MCF 10A (cell line): ENCODE data around the gene MLH3. TPM values are rescaled to one million over a fixed set of nuclear protein-coding genes. Genes with fewer than 3 reads are reported as not detected.
A peak's percentile ranks its signal among the peaks of the same experiment; 100 is the strongest.

Experiments
- BruUV-seq: library from RNA; stranded (reverse); fragments of 400-500 nt; replicated peaks from 2 replicates; lab custom pipeline; 2021; lab: Mats Ljungman, UMichigan
- CTCF ChIA-PET: fragments of 300-600 bp; sonication (Branson Sonifier 250); formaldehyde crosslinking; extraction: SDS; loops from one replicate; lab custom pipeline; 2021; ENCODE audit warnings: antibody characterized with exemption, inconsistent platforms; lab: Yijun Ruan, JAX
- POLR2A ChIA-PET: fragments of 300-600, 350-650 bp; sonication (Branson Sonifier 250); formaldehyde crosslinking; extraction: SDS; loops from one replicate; lab custom pipeline; 2020; ENCODE audit warnings: antibody characterized with exemption, inconsistent platforms; lab: Yijun Ruan, JAX
- DNase-seq: peaks from one replicate; pipeline ENCODE4 v3.0.0-alpha.2; 2018; ENCODE audit not compliant: unreplicated experiment
- H3K27ac Mint-ChIP-seq: one replicate; pipeline ENCODE4 v1.8.0; 2022; ENCODE audit warnings: mild to moderate bottlenecking, low read depth, mixed read lengths; ENCODE audit not compliant: unreplicated experiment
- H3K27me3 Mint-ChIP-seq: one replicate; pipeline ENCODE4 v1.8.0; 2022; ENCODE audit warnings: mixed read lengths; ENCODE audit not compliant: insufficient read depth, unreplicated experiment
- H3K36me3 Mint-ChIP-seq: one replicate; pipeline ENCODE4 v1.8.0; 2022; ENCODE audit warnings: mild to moderate bottlenecking, moderate library complexity, mixed read lengths; ENCODE audit not compliant: insufficient read depth, unreplicated experiment
- H3K4me1 Mint-ChIP-seq: one replicate; pipeline ENCODE4 v1.8.0; 2022; ENCODE audit warnings: mixed read lengths; ENCODE audit not compliant: insufficient read depth, unreplicated experiment
- H3K4me3 Mint-ChIP-seq: one replicate; pipeline ENCODE4 v1.8.0; 2022; ENCODE audit warnings: mild to moderate bottlenecking, moderate library complexity, mixed read lengths; ENCODE audit not compliant: unreplicated experiment
- H3K9me3 Mint-ChIP-seq: one replicate; pipeline ENCODE4 v1.8.0; 2022; ENCODE audit warnings: mixed read lengths; ENCODE audit not compliant: unreplicated experiment
- intact Hi-C: fragments of 100-400 bp; cut with micrococcal nuclease; formaldehyde crosslinking; loops from 2 replicates; pipeline ENCODE4 v1.14.1; 2022
- total RNA-seq: library from RNA; stranded (reverse); gene quantifications from 2 replicates; pipeline ENCODE4 v1.2.3, GENCODE V29; 2022
- TF ChIP-seq, protein P1 (sequence below): fragments of 200-600 bp; IDR thresholded peaks from one replicate; pipeline ENCODE4 v1.8.0; 2022; ENCODE audit warnings: antibody characterized with exemption, mild to moderate bottlenecking; ENCODE audit not compliant: unreplicated experiment

The MLH3 gene
- total RNA-seq, 1 experiment from 2014 or later: 28.2 TPM

DNA sequence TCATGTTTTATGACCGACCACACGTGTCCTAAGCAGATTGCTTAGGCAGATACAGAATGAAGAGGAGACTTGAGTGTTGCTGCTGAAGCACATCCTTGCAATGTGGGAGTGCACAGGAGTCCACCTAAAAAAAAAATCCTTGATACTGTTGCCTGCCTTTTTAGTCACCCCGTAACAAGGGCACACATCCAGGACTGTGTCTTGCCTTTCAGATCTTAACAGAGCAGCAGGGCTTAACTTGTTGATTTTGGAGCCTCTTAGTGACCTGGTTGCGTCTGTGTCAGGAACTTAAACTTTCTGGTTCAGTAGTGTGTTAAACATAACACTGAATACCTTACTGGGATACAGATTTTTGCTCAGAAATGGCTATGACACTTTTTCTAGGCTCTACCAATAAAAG lies 42.1 kb downstream of the MLH3 start:
- Mint-ChIP-seq H3K4me1 (peaks cover under 1% of the 10 kb centered on the region), H3K9me3 (no peaks in the 10 kb centered on the region), H3K27me3 (no peaks in the 10 kb centered on the region), H3K4me3 (no peak overlapping the region), H3K36me3 (peaks cover 88% of the 10 kb centered on the region), H3K27ac (no peak overlapping the region)
- ChIA-PET CTCF (no interaction called here), POLR2A (no interaction called here)
- no peak for DNase-seq
- intact Hi-C loops: no loop called here
- no TSS peak for BruUV-seq
- TF ChIP-seq, protein P1, sequence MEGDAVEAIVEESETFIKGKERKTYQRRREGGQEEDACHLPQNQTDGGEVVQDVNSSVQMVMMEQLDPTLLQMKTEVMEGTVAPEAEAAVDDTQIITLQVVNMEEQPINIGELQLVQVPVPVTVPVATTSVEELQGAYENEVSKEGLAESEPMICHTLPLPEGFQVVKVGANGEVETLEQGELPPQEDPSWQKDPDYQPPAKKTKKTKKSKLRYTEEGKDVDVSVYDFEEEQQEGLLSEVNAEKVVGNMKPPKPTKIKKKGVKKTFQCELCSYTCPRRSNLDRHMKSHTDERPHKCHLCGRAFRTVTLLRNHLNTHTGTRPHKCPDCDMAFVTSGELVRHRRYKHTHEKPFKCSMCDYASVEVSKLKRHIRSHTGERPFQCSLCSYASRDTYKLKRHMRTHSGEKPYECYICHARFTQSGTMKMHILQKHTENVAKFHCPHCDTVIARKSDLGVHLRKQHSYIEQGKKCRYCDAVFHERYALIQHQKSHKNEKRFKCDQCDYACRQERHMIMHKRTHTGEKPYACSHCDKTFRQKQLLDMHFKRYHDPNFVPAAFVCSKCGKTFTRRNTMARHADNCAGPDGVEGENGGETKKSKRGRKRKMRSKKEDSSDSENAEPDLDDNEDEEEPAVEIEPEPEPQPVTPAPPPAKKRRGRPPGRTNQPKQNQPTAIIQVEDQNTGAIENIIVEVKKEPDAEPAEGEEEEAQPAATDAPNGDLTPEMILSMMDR: no peak

DNA sequence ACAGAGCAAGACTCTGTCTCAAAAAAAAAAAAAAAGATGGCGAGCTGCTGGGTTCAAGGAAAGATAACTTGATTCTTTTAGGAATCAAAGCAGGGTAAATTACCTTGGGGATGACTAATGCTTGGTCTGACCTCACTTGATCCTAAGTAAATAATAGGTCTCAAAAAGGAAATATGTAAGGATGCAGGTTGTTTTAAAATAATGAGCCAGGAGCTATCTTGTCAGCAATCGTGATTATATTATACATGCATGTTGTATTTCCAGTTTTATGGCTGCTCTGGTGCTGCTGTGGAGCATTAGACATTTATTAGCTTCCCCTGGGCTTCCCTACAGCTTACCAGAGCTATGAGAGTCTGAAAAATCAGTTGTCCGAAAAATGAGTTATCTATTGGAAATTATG lies 45.9 kb downstream of the MLH3 start:
- H3K4me3 Mint-ChIP-seq: no peak overlapping the region
- intact Hi-C loops: no loop called here
- POLR2A ChIA-PET: interaction anchor here (0.6 to 1.4 kb wide), 2 partner anchors 9 to 704 kb away, joined by 3 to 6 read pairs; no protein-coding TSS in a partner anchor
- H3K36me3 Mint-ChIP-seq: peaks cover 69% of the 10 kb centered on the region
- H3K27ac Mint-ChIP-seq: no peak overlapping the region
- CTCF ChIA-PET: interaction anchor here (0.6 to 2.1 kb wide), 3 partner anchors 61 to 452 kb away, joined by 3 to 8 read pairs (median 3); no protein-coding TSS in a partner anchor
- no TSS peak for BruUV-seq
- DNase-seq: no peak
- no peaks in the 10 kb centered on the region for H3K27me3 Mint-ChIP-seq
- H3K9me3 Mint-ChIP-seq: no peaks in the 10 kb centered on the region
- peaks cover 16% of the 10 kb centered on the region for H3K4me1 Mint-ChIP-seq
- TF ChIP-seq, protein P1: no peak

DNA sequence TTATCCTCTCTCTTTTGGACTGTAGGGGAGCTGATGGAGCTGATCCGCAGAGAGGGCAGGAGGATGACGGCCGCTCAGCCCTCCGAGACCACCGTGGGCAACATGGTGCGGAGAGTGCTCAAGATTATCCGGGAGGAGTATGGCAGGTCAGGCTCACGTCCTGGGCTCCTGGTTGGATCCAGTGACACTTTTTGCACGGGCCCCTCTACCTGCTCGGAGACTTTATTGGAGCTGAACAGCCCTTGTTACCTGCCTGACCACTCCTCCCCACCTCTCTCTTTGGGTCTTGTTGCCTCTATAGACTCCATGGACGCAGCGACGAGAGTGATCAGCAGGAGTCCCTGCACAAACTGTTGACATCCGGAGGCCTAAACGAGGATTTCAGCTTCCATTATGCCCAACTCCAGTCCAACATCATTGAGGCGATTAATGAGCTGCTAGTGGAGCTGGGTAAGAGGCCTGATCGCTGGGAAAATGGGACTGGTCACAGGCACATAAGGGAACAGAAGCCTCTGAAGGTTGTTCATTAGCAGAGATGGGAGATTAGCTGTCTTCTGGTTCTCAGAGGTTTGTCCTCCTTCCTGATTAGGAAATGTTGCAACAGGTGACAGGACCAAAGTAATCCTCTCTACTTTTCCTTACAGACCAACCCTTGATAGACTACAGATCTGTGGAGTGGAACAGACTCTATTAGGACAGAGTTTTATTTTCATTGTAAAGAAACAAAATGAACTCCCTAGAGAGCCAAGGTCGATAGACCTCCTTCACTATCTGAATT lies 47.8 kb downstream of the MLH3 start:
- H3K9me3 Mint-ChIP-seq: no peaks in the 10 kb centered on the region
- TF ChIP-seq, protein P1: no peak
- TSS peak; percentile 63 for BruUV-seq
- peak overlapping the region; percentile 94 for H3K4me3 Mint-ChIP-seq
- H3K4me1 Mint-ChIP-seq: peaks cover 16% of the 10 kb centered on the region
- peak overlapping the region; percentile 72 for H3K27ac Mint-ChIP-seq
- ChIA-PET CTCF (interaction anchor here (0.7 to 1.6 kb wide), 9 partner anchors 9 to 125 kb away, joined by 3 to 6 read pairs (median 5); no protein-coding TSS in a partner anchor), POLR2A (interaction anchor here (0.6 to 2.9 kb wide), 18 partner anchors 10 to 577 kb away, joined by 3 to 18 read pairs (median 4); partner anchors contain the start of genes ACYP1, MLH3 and ZC2HC1C)
- H3K36me3 Mint-ChIP-seq: peaks cover 50% of the 10 kb centered on the region
- intact Hi-C loops: loop anchor here (5.0 kb wide), 1 partner anchor 56 kb away; no protein-coding TSS in a partner anchor
- DNase-seq: no peak
- no peaks in the 10 kb centered on the region for H3K27me3 Mint-ChIP-seq
